A549 (cell line): ENCODE measurements around the gene CSMD2.

Source experiments
- EP300 ChIP-seq, 2 experiments: fragments of >200 bp; sonication (Bioruptor Twin); formaldehyde crosslinking; IDR thresholded peaks; 2 replicates in 1 of 2; 3 replicates in 1 of 2; pipeline ENCODE4 v1.6.1; 2016 to 2017
- FOSL2 ChIP-seq, 2 experiments: fragments of 450-650 bp in 1 of 2; fragments of >200 bp in 1 of 2; sonication (Bioruptor Twin) in 1 of 2; formaldehyde crosslinking; IDR thresholded peaks; 2 replicates each; pipeline versions ENCODE4 v1.5.0 to v1.6.1; 2016 to 2020; ENCODE audit warnings: mild to moderate bottlenecking in 1 of 2, moderate library complexity in 1 of 2
- JUN ChIP-seq, 2 experiments: fragments of >200 bp; sonication (Bioruptor Twin); formaldehyde crosslinking; IDR thresholded peaks; 2 replicates in 1 of 2; 3 replicates in 1 of 2; pipeline ENCODE4 v1.6.1; 2016 to 2017
- KDM5A ChIP-seq: fragments of 200-600 bp; sonication (generic); IDR thresholded peaks from 2 replicates; pipeline ENCODE4 v1.6.1; 2016; ENCODE audit warnings: antibody characterized with exemption, mild to moderate bottlenecking
- MAZ ChIP-seq: fragments of 150-350 bp; IDR thresholded peaks from 2 replicates; pipeline ENCODE4 v1.6.1; 2014; ENCODE audit warnings: antibody characterized with exemption, low read depth, low read length, borderline replicate concordance
- POLR2A ChIP-seq: IDR thresholded peaks from 2 replicates; pipeline ENCODE4 v1.6.1; 2012; ENCODE audit warnings: mild to moderate bottlenecking, low read length
- RNF2 ChIP-seq: fragments of 200-600 bp; sonication (generic); IDR thresholded peaks from 2 replicates; pipeline ENCODE4 v1.6.1; 2016; ENCODE audit warnings: low read depth, mild to moderate bottlenecking, antibody characterized with exemption, moderate library complexity, borderline replicate concordance
- TF ChIP-seq, protein P1 (sequence below): fragments of 200-600 bp; sonication (generic); IDR thresholded peaks from 2 replicates; pipeline ENCODE4 v1.6.1; 2016; ENCODE audit warnings: antibody characterized with exemption, mild to moderate bottlenecking, moderate library complexity
- TF ChIP-seq, protein P2 (sequence below): fragments of 250-450 bp; sonication (Bioruptor Pico); IDR thresholded peaks from 2 replicates; pipeline ENCODE4 v1.5.0; 2020; ENCODE audit warnings: low read depth, mild to moderate bottlenecking, moderate library complexity

DNA sequence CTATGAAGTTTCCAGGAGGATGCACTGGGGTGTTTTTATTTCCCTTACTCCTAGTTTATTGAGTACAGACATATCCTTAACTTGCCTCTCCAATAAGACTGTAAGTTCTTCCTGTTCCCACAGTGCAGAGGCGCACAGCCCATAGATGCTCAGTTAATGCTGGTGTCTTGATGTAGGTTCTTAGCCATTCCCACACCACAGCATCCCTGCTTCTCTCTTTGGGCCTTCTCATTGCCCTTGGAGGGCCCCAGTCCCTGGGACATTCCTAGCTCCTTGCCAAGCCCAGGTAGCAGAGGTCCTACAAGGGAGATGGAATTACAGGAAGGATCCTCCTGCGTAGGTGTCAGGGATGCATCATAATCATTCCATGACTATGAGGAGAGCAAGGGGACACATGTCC is 362.8 kb downstream of the CSMD2 start:
- TF ChIP-seq, protein P1, sequence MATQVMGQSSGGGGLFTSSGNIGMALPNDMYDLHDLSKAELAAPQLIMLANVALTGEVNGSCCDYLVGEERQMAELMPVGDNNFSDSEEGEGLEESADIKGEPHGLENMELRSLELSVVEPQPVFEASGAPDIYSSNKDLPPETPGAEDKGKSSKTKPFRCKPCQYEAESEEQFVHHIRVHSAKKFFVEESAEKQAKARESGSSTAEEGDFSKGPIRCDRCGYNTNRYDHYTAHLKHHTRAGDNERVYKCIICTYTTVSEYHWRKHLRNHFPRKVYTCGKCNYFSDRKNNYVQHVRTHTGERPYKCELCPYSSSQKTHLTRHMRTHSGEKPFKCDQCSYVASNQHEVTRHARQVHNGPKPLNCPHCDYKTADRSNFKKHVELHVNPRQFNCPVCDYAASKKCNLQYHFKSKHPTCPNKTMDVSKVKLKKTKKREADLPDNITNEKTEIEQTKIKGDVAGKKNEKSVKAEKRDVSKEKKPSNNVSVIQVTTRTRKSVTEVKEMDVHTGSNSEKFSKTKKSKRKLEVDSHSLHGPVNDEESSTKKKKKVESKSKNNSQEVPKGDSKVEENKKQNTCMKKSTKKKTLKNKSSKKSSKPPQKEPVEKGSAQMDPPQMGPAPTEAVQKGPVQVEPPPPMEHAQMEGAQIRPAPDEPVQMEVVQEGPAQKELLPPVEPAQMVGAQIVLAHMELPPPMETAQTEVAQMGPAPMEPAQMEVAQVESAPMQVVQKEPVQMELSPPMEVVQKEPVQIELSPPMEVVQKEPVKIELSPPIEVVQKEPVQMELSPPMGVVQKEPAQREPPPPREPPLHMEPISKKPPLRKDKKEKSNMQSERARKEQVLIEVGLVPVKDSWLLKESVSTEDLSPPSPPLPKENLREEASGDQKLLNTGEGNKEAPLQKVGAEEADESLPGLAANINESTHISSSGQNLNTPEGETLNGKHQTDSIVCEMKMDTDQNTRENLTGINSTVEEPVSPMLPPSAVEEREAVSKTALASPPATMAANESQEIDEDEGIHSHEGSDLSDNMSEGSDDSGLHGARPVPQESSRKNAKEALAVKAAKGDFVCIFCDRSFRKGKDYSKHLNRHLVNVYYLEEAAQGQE: no peak
- no peak for TF ChIP-seq FOSL2 (IDR thresholded peaks at IDR 0.05)
- no peak for TF ChIP-seq FOSL2 (CRISPR knock-in tag; IDR thresholded peaks at IDR 0.05)
- no peak for TF ChIP-seq POLR2A
- TF ChIP-seq EP300 (IDR thresholded peaks at IDR 0.05): no peak
- no peak for TF ChIP-seq RNF2
- TF ChIP-seq, protein P2, sequence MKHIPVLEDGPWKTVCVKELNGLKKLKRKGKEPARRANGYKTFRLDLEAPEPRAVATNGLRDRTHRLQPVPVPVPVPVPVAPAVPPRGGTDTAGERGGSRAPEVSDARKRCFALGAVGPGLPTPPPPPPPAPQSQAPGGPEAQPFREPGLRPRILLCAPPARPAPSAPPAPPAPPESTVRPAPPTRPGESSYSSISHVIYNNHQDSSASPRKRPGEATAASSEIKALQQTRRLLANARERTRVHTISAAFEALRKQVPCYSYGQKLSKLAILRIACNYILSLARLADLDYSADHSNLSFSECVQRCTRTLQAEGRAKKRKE: no peak
- TF ChIP-seq KDM5A: no peak
- no peak for TF ChIP-seq MAZ
- TF ChIP-seq JUN (IDR thresholded peaks at IDR 0.05): no peak
